GM23338 (cell line): ENCODE measurements around the gene NME1. TPM values are rescaled to one million over a fixed set of nuclear protein-coding genes. Genes with fewer than 3 reads are reported as not detected.

Experiments used
- ATAC-seq: fragments of 200-7000 bp; cut with Tn5 transposase; 3 replicates; pipeline ENCODE4 v1.9.1; 2020
- DNase-seq: peaks from one replicate; pipeline ENCODE4 v3.0.0-alpha.2; 2015; ENCODE audit warnings: low spot score
- H2AFZ ChIP-seq: fragments of 200-600 bp; sonication (generic); 2 replicates; pipeline ENCODE4 v1.8.0; 2016; ENCODE audit warnings: antibody characterized with exemption, mild to moderate bottlenecking, moderate library complexity
- H3F3A ChIP-seq: fragments of 200-600 bp; sonication (generic); replicated peaks from 2 replicates; pipeline ENCODE4 v1.8.0; 2017; ENCODE audit warnings: antibody characterized with exemption, mixed run types, low read depth
- H3K27ac ChIP-seq: fragments of 200-600 bp; sonication (generic); 2 replicates; pipeline ENCODE4 v1.6.1; 2016; ENCODE audit warnings: low read depth
- H3K27me3 ChIP-seq: fragments of 200-600 bp; sonication (generic); 2 replicates; pipeline ENCODE4 v1.8.0; 2016; ENCODE audit warnings: mild to moderate bottlenecking, mixed run types, moderate library complexity; ENCODE audit not compliant: insufficient read depth
- H3K36me3 ChIP-seq: fragments of 200-600 bp; sonication (generic); 2 replicates; pipeline ENCODE4 v1.8.0; 2016; ENCODE audit warnings: mild to moderate bottlenecking; ENCODE audit not compliant: insufficient read depth
- H3K4me1 ChIP-seq: fragments of 200-600 bp; sonication (generic); 2 replicates; pipeline ENCODE4 v1.8.0; 2016; ENCODE audit warnings: mild to moderate bottlenecking, moderate library complexity; ENCODE audit not compliant: insufficient read depth
- H3K4me2 ChIP-seq: fragments of 200-600 bp; sonication (generic); 2 replicates; pipeline ENCODE4 v1.7.1; 2017; ENCODE audit warnings: mixed run types
- H3K4me3 ChIP-seq: fragments of 200-600 bp; sonication (generic); 2 replicates; pipeline ENCODE4 v1.6.1; 2016; ENCODE audit warnings: mixed run types
- H3K79me2 ChIP-seq: fragments of 200-600 bp; sonication (generic); replicated peaks from 2 replicates; pipeline ENCODE4 v1.8.0; 2017; ENCODE audit warnings: mild to moderate bottlenecking; ENCODE audit not compliant: insufficient read depth
- H3K9me2 ChIP-seq: fragments of 200-600 bp; sonication (generic); 2 replicates; pipeline ENCODE4 v1.8.0; 2017; ENCODE audit not compliant: insufficient read depth
- H4K20me1 ChIP-seq: fragments of 200-600 bp; sonication (generic); replicated peaks from 2 replicates; pipeline ENCODE4 v1.8.0; 2017; ENCODE audit warnings: mild to moderate bottlenecking; ENCODE audit not compliant: insufficient read depth
- H3K27ac Mint-ChIP-seq: 2 replicates; pipeline ENCODE4 v1.8.0; 2020; ENCODE audit warnings: inconsistent platforms, mild to moderate bottlenecking, moderate library complexity, mixed read lengths
- H3K27me3 Mint-ChIP-seq: 3 replicates; pipeline ENCODE4 v1.8.0; 2022; ENCODE audit warnings: low read depth, mild to moderate bottlenecking, moderate library complexity, mixed read lengths, inconsistent platforms; ENCODE audit not compliant: insufficient read depth, poor library complexity
- H3K36me3 Mint-ChIP-seq: 3 replicates; pipeline ENCODE4 v1.8.0; 2021; ENCODE audit warnings: low read depth, mild to moderate bottlenecking, inconsistent platforms, moderate library complexity, mixed read lengths
- H3K4me1 Mint-ChIP-seq: 3 replicates; pipeline ENCODE4 v1.8.0; 2020; ENCODE audit warnings: mild to moderate bottlenecking, inconsistent platforms, mixed read lengths
- H3K4me3 Mint-ChIP-seq: 3 replicates; pipeline ENCODE4 v1.8.0; 2021; ENCODE audit warnings: moderate library complexity, mild to moderate bottlenecking, inconsistent platforms, mixed read lengths
- H3K9me3 Mint-ChIP-seq: 3 replicates; pipeline ENCODE4 v1.8.0; 2020; ENCODE audit warnings: moderate library complexity, mild to moderate bottlenecking, inconsistent platforms, mixed read lengths
- CREB1 ChIP-seq: fragments of 250-450 bp; sonication (Bioruptor Pico); IDR thresholded peaks from 2 replicates; pipeline ENCODE4 v1.5.0; 2020; ENCODE audit warnings: low read depth, mild to moderate bottlenecking, moderate library complexity
- CTCF ChIP-seq, 2 experiments: fragments of 200-600 bp in 1 of 2; sonication (generic) in 1 of 2; conservative IDR thresholded peaks; 2 replicates each; pipeline versions ENCODE4 v1.5.1 to v1.6.1; 2016 to 2017; ENCODE audit warnings: antibody characterized with exemption in 2 of 2, low read depth in 2 of 2, mild to moderate bottlenecking in 2 of 2, moderate library complexity in 1 of 2
- EZH2 ChIP-seq: fragments of 200-600 bp; sonication (generic); IDR thresholded peaks from one replicate; pipeline ENCODE4 v1.8.0; 2017; ENCODE audit warnings: antibody characterized with exemption, mild to moderate bottlenecking, low read depth; ENCODE audit not compliant: unreplicated experiment
- EZH2phosphoT487 ChIP-seq: fragments of 200-600 bp; sonication (generic); IDR thresholded peaks from one replicate; pipeline ENCODE4 v1.8.1; 2018; ENCODE audit warnings: antibody characterized with exemption; ENCODE audit not compliant: unreplicated experiment
- JUNB ChIP-seq: IDR thresholded peaks from one replicate; pipeline ENCODE4 v1.6.1; 2016; ENCODE audit warnings: antibody characterized with exemption; ENCODE audit not compliant: unreplicated experiment
- NANOG ChIP-seq: IDR thresholded peaks from 2 replicates; pipeline ENCODE4 v1.6.1; 2016; ENCODE audit warnings: antibody characterized with exemption, borderline replicate concordance
- POLR2AphosphoS5 ChIP-seq: IDR thresholded peaks from 2 replicates; pipeline ENCODE4 v1.6.1; 2016; ENCODE audit warnings: antibody characterized with exemption, low read depth
- STAT1 ChIP-seq: IDR thresholded peaks from one replicate; pipeline ENCODE4 v1.6.1; 2016; ENCODE audit warnings: antibody characterized with exemption; ENCODE audit not compliant: unreplicated experiment
- ZNF114 ChIP-seq: fragments of 250-450 bp; sonication (Bioruptor Pico); IDR thresholded peaks from 2 replicates; pipeline ENCODE4 v1.5.0; 2020; ENCODE audit warnings: mild to moderate bottlenecking, moderate library complexity
- ZNF331 ChIP-seq: fragments of 250-450 bp; sonication (Bioruptor Pico); IDR thresholded peaks from 2 replicates; pipeline ENCODE4 v1.5.0; 2020; ENCODE audit warnings: low read depth, mild to moderate bottlenecking, moderate library complexity
- ZNF462 ChIP-seq: fragments of 250-450 bp; sonication (Bioruptor Pico); IDR thresholded peaks from 2 replicates; pipeline ENCODE4 v1.5.0; 2020; ENCODE audit warnings: mild to moderate bottlenecking, moderate library complexity
- polyA plus RNA-seq: library from polyadenylated mRNA; unstranded; fragments of >200 nt; fragmentation: Nextera tagmentation; extraction: Ambion mirVana; gene quantifications from 2 replicates; pipeline ENCODE4 v1.2.1, GENCODE V29; 2016
- total RNA-seq: library from RNA; depleted of rRNA; stranded (reverse); fragments of >200 nt; shearing (Covaris generic); gene quantifications from 2 replicates; pipeline ENCODE4 v1.2.3, GENCODE V29; 2014
- TF ChIP-seq, protein P1 (sequence below): IDR thresholded peaks from one replicate; pipeline ENCODE4 v1.6.1; 2018; ENCODE audit warnings: antibody characterized with exemption; ENCODE audit not compliant: unreplicated experiment
- TF ChIP-seq, protein P2 (sequence below): IDR thresholded peaks from 2 replicates; pipeline ENCODE4 v1.6.1; 2016; ENCODE audit warnings: antibody characterized with exemption

The NME1 gene
- total and polyA plus RNA-seq, 2 experiments from 2014 or later = 159 to 534 TPM

DNA sequence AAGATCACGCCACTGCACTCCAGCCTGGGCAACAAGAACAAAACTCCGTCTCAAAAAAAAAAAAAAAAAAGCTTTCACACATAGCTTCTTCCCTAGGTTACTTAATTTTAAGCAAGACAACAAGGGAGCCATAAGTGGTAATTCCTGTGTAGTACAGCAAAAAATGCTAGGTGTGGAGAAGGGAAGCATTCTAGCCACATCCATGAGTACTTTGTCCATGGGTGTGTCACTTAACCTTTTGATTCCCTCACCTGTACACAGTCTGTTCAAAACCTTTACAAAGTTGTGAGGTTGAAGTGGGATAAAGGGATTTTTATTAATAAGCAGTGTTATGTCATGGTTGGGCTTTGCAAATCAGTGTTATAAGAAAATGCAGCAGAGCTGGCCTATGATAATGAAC lies 17.4 kb downstream of the NME1 start:
- Mint-ChIP-seq H3K4me3 (no peak overlapping the region), H3K4me1 (peaks cover 9% of the 10 kb centered on the region), H3K36me3 (peaks cover 58% of the 10 kb centered on the region), H3K27me3 (peaks cover 9% of the 10 kb centered on the region), H3K9me3 (no peaks in the 10 kb centered on the region), H3K27ac (no peak overlapping the region)
- peaks cover 18% of the 10 kb centered on the region for H4K20me1 ChIP-seq
- no peak overlapping the region for H3K4me3 ChIP-seq
- H3K9me2 ChIP-seq = no peaks in the 10 kb centered on the region
- H3K27me3 ChIP-seq = no peaks in the 10 kb centered on the region
- DNase-seq (no peak), ATAC-seq (no peak)
- no peak overlapping the region for H2AFZ ChIP-seq
- H3K4me1 ChIP-seq = no peaks in the 10 kb centered on the region; the same call in 1 of the 2 replicates
- no peak overlapping the region for H3K4me2 ChIP-seq
- peaks cover 47% of the 10 kb centered on the region for H3K36me3 ChIP-seq
- peaks cover 28% of the 10 kb centered on the region for H3K79me2 ChIP-seq
- TF ChIP-seq POLR2AphosphoS5 (no peak), STAT1 (no peak), ZNF462 (CRISPR knock-in tag) (no peak), ZNF331 (CRISPR knock-in tag) (no peak), CTCF (conservative IDR thresholded peaks at IDR 0.05; ENCODE audit: low read depth in 2 of 2) (no peak), JUNB (no peak), EZH2phosphoT487 (no peak), ZNF114 (no peak), CREB1 (CRISPR knock-in tag) (no peak), NANOG (no peak), EZH2 (no peak)
- TF ChIP-seq, protein P1, sequence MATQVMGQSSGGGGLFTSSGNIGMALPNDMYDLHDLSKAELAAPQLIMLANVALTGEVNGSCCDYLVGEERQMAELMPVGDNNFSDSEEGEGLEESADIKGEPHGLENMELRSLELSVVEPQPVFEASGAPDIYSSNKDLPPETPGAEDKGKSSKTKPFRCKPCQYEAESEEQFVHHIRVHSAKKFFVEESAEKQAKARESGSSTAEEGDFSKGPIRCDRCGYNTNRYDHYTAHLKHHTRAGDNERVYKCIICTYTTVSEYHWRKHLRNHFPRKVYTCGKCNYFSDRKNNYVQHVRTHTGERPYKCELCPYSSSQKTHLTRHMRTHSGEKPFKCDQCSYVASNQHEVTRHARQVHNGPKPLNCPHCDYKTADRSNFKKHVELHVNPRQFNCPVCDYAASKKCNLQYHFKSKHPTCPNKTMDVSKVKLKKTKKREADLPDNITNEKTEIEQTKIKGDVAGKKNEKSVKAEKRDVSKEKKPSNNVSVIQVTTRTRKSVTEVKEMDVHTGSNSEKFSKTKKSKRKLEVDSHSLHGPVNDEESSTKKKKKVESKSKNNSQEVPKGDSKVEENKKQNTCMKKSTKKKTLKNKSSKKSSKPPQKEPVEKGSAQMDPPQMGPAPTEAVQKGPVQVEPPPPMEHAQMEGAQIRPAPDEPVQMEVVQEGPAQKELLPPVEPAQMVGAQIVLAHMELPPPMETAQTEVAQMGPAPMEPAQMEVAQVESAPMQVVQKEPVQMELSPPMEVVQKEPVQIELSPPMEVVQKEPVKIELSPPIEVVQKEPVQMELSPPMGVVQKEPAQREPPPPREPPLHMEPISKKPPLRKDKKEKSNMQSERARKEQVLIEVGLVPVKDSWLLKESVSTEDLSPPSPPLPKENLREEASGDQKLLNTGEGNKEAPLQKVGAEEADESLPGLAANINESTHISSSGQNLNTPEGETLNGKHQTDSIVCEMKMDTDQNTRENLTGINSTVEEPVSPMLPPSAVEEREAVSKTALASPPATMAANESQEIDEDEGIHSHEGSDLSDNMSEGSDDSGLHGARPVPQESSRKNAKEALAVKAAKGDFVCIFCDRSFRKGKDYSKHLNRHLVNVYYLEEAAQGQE = no peak
- TF ChIP-seq, protein P2, sequence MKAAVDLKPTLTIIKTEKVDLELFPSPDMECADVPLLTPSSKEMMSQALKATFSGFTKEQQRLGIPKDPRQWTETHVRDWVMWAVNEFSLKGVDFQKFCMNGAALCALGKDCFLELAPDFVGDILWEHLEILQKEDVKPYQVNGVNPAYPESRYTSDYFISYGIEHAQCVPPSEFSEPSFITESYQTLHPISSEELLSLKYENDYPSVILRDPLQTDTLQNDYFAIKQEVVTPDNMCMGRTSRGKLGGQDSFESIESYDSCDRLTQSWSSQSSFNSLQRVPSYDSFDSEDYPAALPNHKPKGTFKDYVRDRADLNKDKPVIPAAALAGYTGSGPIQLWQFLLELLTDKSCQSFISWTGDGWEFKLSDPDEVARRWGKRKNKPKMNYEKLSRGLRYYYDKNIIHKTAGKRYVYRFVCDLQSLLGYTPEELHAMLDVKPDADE = no peak
- H3K27ac ChIP-seq = no peak overlapping the region
- H3F3A ChIP-seq = peaks cover 30% of the 10 kb centered on the region
